Cardiac muscle cell (in vitro differentiated cells and primary cell): ENCODE data around the gene SAMD14. TPM values are rescaled to one million over a fixed set of nuclear protein-coding genes. Genes with fewer than 3 reads are reported as not detected.

ENCODE experiments used
- DNase-seq, 2 donors: peaks; one replicate each; pipeline versions ENCODE4 v3.0.0 to v3.0.0-alpha.2; 2010 to 2017; ENCODE audit warnings: low read depth in 1 of 2, low spot score in 1 of 2
- H3K27ac ChIP-seq: fragments of 200-600 bp; sonication (generic); 2 replicates; pipeline ENCODE4 v1.5.1; 2016
- H3K27me3 ChIP-seq: fragments of 200-600 bp; sonication (generic); 2 replicates; pipeline ENCODE4 v1.6.0; 2016; ENCODE audit warnings: control low read depth
- H3K36me3 ChIP-seq: fragments of 200-600 bp; sonication (generic); 2 replicates; pipeline ENCODE4 v1.5.1; 2016; ENCODE audit warnings: control low read depth
- H3K4me1 ChIP-seq: fragments of 200-600 bp; sonication (generic); 2 replicates; pipeline ENCODE4 v1.8.1; 2017; ENCODE audit warnings: low read depth, mild to moderate bottlenecking, mixed run types
- H3K4me3 ChIP-seq: fragments of 200-600 bp; sonication (generic); 2 replicates; pipeline ENCODE4 v1.5.1; 2016; ENCODE audit warnings: mild to moderate bottlenecking
- H3K9me3 ChIP-seq: fragments of 200-600 bp; sonication (generic); 2 replicates; pipeline ENCODE4 v1.5.1; 2017; ENCODE audit warnings: low read depth, mild to moderate bottlenecking, control low read depth
- CTCF ChIP-seq: IDR thresholded peaks from 2 replicates; pipeline ENCODE4 v1.5.1; 2012; ENCODE audit warnings: low read depth, mild to moderate bottlenecking, low read length
- polyA plus RNA-seq: library from polyadenylated mRNA; unstranded; fragments of >200 nt; fragmentation: Nextera tagmentation; extraction: Ambion mirVana; gene quantifications from 2 replicates; pipeline ENCODE4 v1.2.1, GENCODE V29; 2016
- total RNA-seq: library from RNA; depleted of rRNA; stranded (reverse); fragments of >200 nt; gene quantifications from 2 replicates; pipeline ENCODE4 v1.2.3, GENCODE V29; 2016

The SAMD14 gene
- total and polyA plus RNA-seq, 2 experiments from 2014 or later: 2.5 to 2.8 TPM

GRCh38 chr17:50144845-50145531 is 15.0 kb upstream of the SAMD14 start:
- Histone ChIP-seq H3K9me3 (no peaks in the 10 kb centered on the region), H3K27ac (no peak overlapping the region), H3K27me3 (no peaks in the 10 kb centered on the region), H3K4me1 (peaks cover 10% of the 10 kb centered on the region), H3K4me3 (no peak overlapping the region), H3K36me3 (peaks cover 25% of the 10 kb centered on the region)
- DNase-seq: no peak
- TF ChIP-seq CTCF: no peak

GRCh38 chr17:50144355-50144754 is 14.4 kb upstream of the SAMD14 start:
- Histone ChIP-seq H3K4me1 (peaks cover 10% of the 10 kb centered on the region), H3K9me3 (no peaks in the 10 kb centered on the region), H3K4me3 (no peak overlapping the region), H3K36me3 (peaks cover 32% of the 10 kb centered on the region), H3K27ac (no peak overlapping the region), H3K27me3 (no peaks in the 10 kb centered on the region)
- no peak for TF ChIP-seq CTCF
- DNase-seq: no peak

- H3K36me3 ChIP-seq: peaks cover 39% of the 10 kb centered on the region
- no peaks in the 10 kb centered on the region for H3K9me3 ChIP-seq
- no peak overlapping the region for H3K4me3 ChIP-seq
- DNase-seq: no peak
- no peak overlapping the region for H3K27ac ChIP-seq
- H3K27me3 ChIP-seq: no peaks in the 10 kb centered on the region
- peaks cover 10% of the 10 kb centered on the region for H3K4me1 ChIP-seq
- TF ChIP-seq CTCF: no peak
Measured at GRCh38 chr17:50143461-50144176, 13.7 kb upstream of the SAMD14 start.

GRCh38 chr17:50141745-50142110 is 11.8 kb upstream of the SAMD14 start:
- no peaks in the 10 kb centered on the region for H3K9me3 ChIP-seq
- H3K4me1 ChIP-seq: no peaks in the 10 kb centered on the region
- no peak overlapping the region for H3K4me3 ChIP-seq
- no peak for TF ChIP-seq CTCF
- H3K36me3 ChIP-seq: peaks cover 54% of the 10 kb centered on the region
- no peak for DNase-seq
- H3K27me3 ChIP-seq: no peaks in the 10 kb centered on the region
- no peak overlapping the region for H3K27ac ChIP-seq

GRCh38 chr17:50141026-50141744 is 11.2 kb upstream of the SAMD14 start:
- no peaks in the 10 kb centered on the region for H3K27me3 ChIP-seq
- TF ChIP-seq CTCF: no peak
- H3K36me3 ChIP-seq: peaks cover 54% of the 10 kb centered on the region
- no peak overlapping the region for H3K27ac ChIP-seq
- no peaks in the 10 kb centered on the region for H3K4me1 ChIP-seq
- no peaks in the 10 kb centered on the region for H3K9me3 ChIP-seq
- no peak overlapping the region for H3K4me3 ChIP-seq
- DNase-seq: no peak
